ENCODE data around the gene CYB5RL.

GRCh38 chr1:54238353-54239034 is 38.7 kb upstream of the CYB5RL start:
- TF ChIP-seq CTCF (conservative IDR thresholded peaks at IDR 0.05; ENCODE audit: low read depth, low read length) (no peak), EZH2 (IDR thresholded peaks at IDR 0.05; ENCODE audit: low read length, unreplicated experiment) (no peak), EZH2phosphoT487 (IDR thresholded peaks at IDR 0.05; ENCODE audit: borderline replicate concordance, low read length) (no peak)

Measured in PC-3 (cell line).